Fibroblast of lung (primary cell): ENCODE data around the gene GIMAP8.
"Not testable (repeated sequence)": the region's sequence is repeated elsewhere in the genome, so short reads cannot be mapped to it uniquely, and the experiment has no call there.

Source experiments
- EZH2 ChIP-seq: IDR thresholded peaks from 2 replicates; pipeline ENCODE4 v1.5.1; 2012; ENCODE audit warnings: low read length, control low read depth, mild to moderate bottlenecking; ENCODE audit errors: missing control alignments
- TF ChIP-seq, protein P1 (sequence below), 2 donors: IDR thresholded peaks in 1 of 2; conservative IDR thresholded peaks in 1 of 2; 1 replicate in 1 of 2; 2 replicates in 1 of 2; pipeline ENCODE4 v1.5.1; 2011 to 2012; ENCODE audit warnings: low read length in 2 of 2, control low read depth in 1 of 2, inconsistent platforms in 1 of 2, low read depth in 1 of 2, mild to moderate bottlenecking in 1 of 2

DNA sequence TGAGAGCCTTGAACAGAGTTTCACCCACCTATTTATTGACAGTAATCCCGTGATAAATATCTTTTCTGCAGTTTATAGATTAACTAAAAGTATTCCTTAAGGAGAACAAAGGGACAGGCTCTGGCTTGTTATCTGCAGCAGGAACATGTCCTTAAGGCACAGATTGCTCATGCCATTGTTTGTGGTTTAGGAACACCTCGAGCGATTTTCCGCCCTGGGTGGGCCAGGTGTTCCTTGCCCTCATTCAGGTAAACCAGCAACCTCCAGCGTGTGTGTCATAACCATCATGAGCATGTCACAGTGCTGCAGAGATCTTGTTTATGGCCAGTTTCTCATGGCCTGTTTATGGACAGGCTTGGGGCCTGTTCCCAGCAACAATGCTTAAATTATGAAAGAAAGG is 6.6 kb downstream of the GIMAP8 start:
- TF ChIP-seq, protein P1, sequence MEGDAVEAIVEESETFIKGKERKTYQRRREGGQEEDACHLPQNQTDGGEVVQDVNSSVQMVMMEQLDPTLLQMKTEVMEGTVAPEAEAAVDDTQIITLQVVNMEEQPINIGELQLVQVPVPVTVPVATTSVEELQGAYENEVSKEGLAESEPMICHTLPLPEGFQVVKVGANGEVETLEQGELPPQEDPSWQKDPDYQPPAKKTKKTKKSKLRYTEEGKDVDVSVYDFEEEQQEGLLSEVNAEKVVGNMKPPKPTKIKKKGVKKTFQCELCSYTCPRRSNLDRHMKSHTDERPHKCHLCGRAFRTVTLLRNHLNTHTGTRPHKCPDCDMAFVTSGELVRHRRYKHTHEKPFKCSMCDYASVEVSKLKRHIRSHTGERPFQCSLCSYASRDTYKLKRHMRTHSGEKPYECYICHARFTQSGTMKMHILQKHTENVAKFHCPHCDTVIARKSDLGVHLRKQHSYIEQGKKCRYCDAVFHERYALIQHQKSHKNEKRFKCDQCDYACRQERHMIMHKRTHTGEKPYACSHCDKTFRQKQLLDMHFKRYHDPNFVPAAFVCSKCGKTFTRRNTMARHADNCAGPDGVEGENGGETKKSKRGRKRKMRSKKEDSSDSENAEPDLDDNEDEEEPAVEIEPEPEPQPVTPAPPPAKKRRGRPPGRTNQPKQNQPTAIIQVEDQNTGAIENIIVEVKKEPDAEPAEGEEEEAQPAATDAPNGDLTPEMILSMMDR (conservative IDR thresholded peaks at IDR 0.05 in 1 of 2, IDR thresholded peaks at IDR 0.05 in 1 of 2; ENCODE audit: low read depth in 1 of 2, low read length in 2 of 2), result not testable (repeated sequence)
- not testable (repeated sequence) for TF ChIP-seq EZH2
